ENCODE data around the gene NFKBIB.
"Not testable (repeated sequence)": the region's sequence is repeated elsewhere in the genome, so short reads cannot be mapped to it uniquely, and the experiment has no call there.

NFKBIB gene

GRCh38 chr19:38899447-38900201, at the start of gene NFKBIB, which contains the start of gene SIRT2:
NFKBIB (plus strand) TSS chr19:38899969; CDS start chr19:38900033, 64 bp downstream.
SIRT2 (minus strand) TSS chr19:38899618; CDS start chr19:38899521, 97 bp downstream.
- TF ChIP-seq ZFX (IDR thresholded peaks at IDR 0.05) (peak; percentile 49; the same call in 1 of the 2 replicates), CTCF (conservative IDR thresholded peaks at IDR 0.05) (no peak)
- H3K27ac ChIP-seq, result peak within 1 kb of the TSS; percentile 61

- peak overlapping the region; percentile 92 for H3K27ac ChIP-seq
These were observed 49.3 kb upstream of the NFKBIB start for GRCh38 chr19:38850436-38850975.

GRCh38 chr19:38850976-38851621, 48.7 kb upstream of the NFKBIB start:
- peak overlapping the region; percentile 92 for H3K27ac ChIP-seq
- TF ChIP-seq CTCF (conservative IDR thresholded peaks at IDR 0.05) (no peak), ZFX (IDR thresholded peaks at IDR 0.05) (no peak)

More at GRCh38 chr19:38850436-38850975, 49.3 kb upstream of the NFKBIB start:
- TF ChIP-seq ZFX (IDR thresholded peaks at IDR 0.05) (no peak), CTCF (conservative IDR thresholded peaks at IDR 0.05) (no peak)

- TF ChIP-seq CTCF (conservative IDR thresholded peaks at IDR 0.05) (no peak), ZFX (IDR thresholded peaks at IDR 0.05) (no peak; the same call in 1 of the 2 replicates)
- H3K27ac ChIP-seq, result peak overlapping the region; percentile 92
These were observed 48.0 kb upstream of the NFKBIB start for GRCh38 chr19:38851622-38852230.

- no peak for TF ChIP-seq ZFX (IDR thresholded peaks at IDR 0.05)
- TF ChIP-seq CTCF (conservative IDR thresholded peaks at IDR 0.05), result no peak
- H3K27ac ChIP-seq, result peak overlapping the region; percentile 92
These were observed 47.3 kb upstream of the NFKBIB start for GRCh38 chr19:38852231-38853044.

GRCh38 chr19:38853214-38853613, 46.6 kb upstream of the NFKBIB start:
- TF ChIP-seq ZFX (IDR thresholded peaks at IDR 0.05) (no peak), CTCF (conservative IDR thresholded peaks at IDR 0.05) (no peak)
- peak overlapping the region; percentile 92 for H3K27ac ChIP-seq

GRCh38 chr19:38854961-38855360, 44.8 kb upstream of the NFKBIB start:
- not testable (repeated sequence) for H3K27ac ChIP-seq

GRCh38 chr19:38855751-38856150, 44.0 kb upstream of the NFKBIB start:
- H3K27ac ChIP-seq, result not testable (repeated sequence)

Data from C4-2B (cell line).